Measurements from ENCODE around the gene MTUS2. TPM values are rescaled to one million over a fixed set of nuclear protein-coding genes. Genes with fewer than 3 reads are reported as not detected.

MTUS2 gene
- total RNA-seq, 1 experiment from 2014 or later, result 1.7 TPM

GRCh38 chr13:29489650-29490560 is 669.8 kb downstream of the MTUS2 start:
- no peaks in the 10 kb centered on the region for H3K9me3 Mint-ChIP-seq (ENCODE audit: unreplicated experiment)
- H3K27me3 Mint-ChIP-seq (ENCODE audit: insufficient read depth, unreplicated experiment), result peaks cover 7% of the 10 kb centered on the region
- no peak overlapping the region for H3K4me3 ChIP-seq (ENCODE audit: low read depth, low read length)
- H3K4me1 Mint-ChIP-seq (ENCODE audit: low read depth, unreplicated experiment), result no peaks in the 10 kb centered on the region
- H3K27ac Mint-ChIP-seq (ENCODE audit: unreplicated experiment), result no peak overlapping the region
- H3K36me3 Mint-ChIP-seq (ENCODE audit: insufficient read depth, unreplicated experiment), result no peaks in the 10 kb centered on the region
- no peak for DNase-seq
- no peaks in the 10 kb centered on the region for H3K9me3 ChIP-seq
- H3K4me3 Mint-ChIP-seq (ENCODE audit: unreplicated experiment), result no peak overlapping the region
- no peaks in the 10 kb centered on the region for H3K36me3 ChIP-seq (ENCODE audit: control insufficient read depth, insufficient read depth, low read length)
- ChIA-PET CTCF (interaction anchor here (0.6 kb wide), 1 partner anchor 49 kb away, joined by 4 read pairs; no protein-coding TSS in a partner anchor), POLR2A (no interaction called here)
- no peaks in the 10 kb centered on the region; the same call in 1 of the 2 replicates for H3K4me1 ChIP-seq
- H3K27me3 ChIP-seq (replicated peaks; ENCODE audit: control insufficient read depth, insufficient read depth, low read length), result no peaks in the 10 kb centered on the region
- no peak for TF ChIP-seq CTCF (IDR thresholded peaks at IDR 0.05; ENCODE audit: insufficient read depth in 1 of 2, low read depth in 1 of 2, low read length in 1 of 2, severe bottlenecking in 1 of 2, unreplicated experiment in 1 of 2)
- BruUV-seq (replicated peaks), result no TSS peak
- intact Hi-C loops (cut with micrococcal nuclease; ENCODE audit: unreplicated experiment), result no loop called here

GRCh38 chr13:29490561-29490885 is 670.4 kb downstream of the MTUS2 start:
- no peak overlapping the region for H3K4me3 ChIP-seq (ENCODE audit: low read depth, low read length)
- no peak for TF ChIP-seq CTCF (IDR thresholded peaks at IDR 0.05; ENCODE audit: insufficient read depth in 1 of 2, low read depth in 1 of 2, low read length in 1 of 2, severe bottlenecking in 1 of 2, unreplicated experiment in 1 of 2)
- no peaks in the 10 kb centered on the region for H3K36me3 ChIP-seq (ENCODE audit: control insufficient read depth, insufficient read depth, low read length)
- H3K9me3 Mint-ChIP-seq (ENCODE audit: unreplicated experiment), result no peaks in the 10 kb centered on the region
- intact Hi-C loops (cut with micrococcal nuclease; ENCODE audit: unreplicated experiment), result no loop called here
- CTCF ChIA-PET, result interaction anchor here (0.6 kb wide), 1 partner anchor 48 kb away, joined by 4 read pairs; no protein-coding TSS in a partner anchor
- H3K9me3 ChIP-seq, result no peaks in the 10 kb centered on the region
- H3K27me3 Mint-ChIP-seq (ENCODE audit: insufficient read depth, unreplicated experiment), result peaks cover 4% of the 10 kb centered on the region
- no TSS peak for BruUV-seq (replicated peaks)
- H3K36me3 Mint-ChIP-seq (ENCODE audit: insufficient read depth, unreplicated experiment), result no peaks in the 10 kb centered on the region
- H3K27me3 ChIP-seq (replicated peaks; ENCODE audit: control insufficient read depth, insufficient read depth, low read length), result no peaks in the 10 kb centered on the region
- DNase-seq, result no peak
- no peak overlapping the region for H3K27ac Mint-ChIP-seq (ENCODE audit: unreplicated experiment)
- POLR2A ChIA-PET, result no interaction called here
- no peaks in the 10 kb centered on the region for H3K4me1 Mint-ChIP-seq (ENCODE audit: low read depth, unreplicated experiment)
- no peaks in the 10 kb centered on the region; the same call in 1 of the 2 replicates for H3K4me1 ChIP-seq
- H3K4me3 Mint-ChIP-seq (ENCODE audit: unreplicated experiment), result no peak overlapping the region

- POLR2A ChIA-PET, result no interaction called here
- no peaks in the 10 kb centered on the region for H3K36me3 Mint-ChIP-seq (ENCODE audit: insufficient read depth, unreplicated experiment)
- H3K9me3 Mint-ChIP-seq (ENCODE audit: unreplicated experiment), result no peaks in the 10 kb centered on the region
- Histone ChIP-seq H3K36me3 (ENCODE audit: control insufficient read depth, insufficient read depth, low read length) (no peaks in the 10 kb centered on the region), H3K27me3 (replicated peaks; ENCODE audit: control insufficient read depth, insufficient read depth, low read length) (no peaks in the 10 kb centered on the region), H3K4me3 (ENCODE audit: low read depth, low read length) (no peak overlapping the region), H3K9me3 (no peaks in the 10 kb centered on the region), H3K4me1 (no peaks in the 10 kb centered on the region; the same call in 1 of the 2 replicates)
- no peaks in the 10 kb centered on the region for H3K4me1 Mint-ChIP-seq (ENCODE audit: low read depth, unreplicated experiment)
- intact Hi-C loops (cut with micrococcal nuclease; ENCODE audit: unreplicated experiment), result no loop called here
- no peak for TF ChIP-seq CTCF (IDR thresholded peaks at IDR 0.05; ENCODE audit: insufficient read depth in 1 of 2, low read depth in 1 of 2, low read length in 1 of 2, severe bottlenecking in 1 of 2, unreplicated experiment in 1 of 2)
- H3K27ac Mint-ChIP-seq (ENCODE audit: unreplicated experiment), result no peak overlapping the region
- peaks cover 6% of the 10 kb centered on the region for H3K27me3 Mint-ChIP-seq (ENCODE audit: insufficient read depth, unreplicated experiment)
- no peak for DNase-seq
- CTCF ChIA-PET, result no interaction called here
- BruUV-seq (replicated peaks), result no TSS peak
- H3K4me3 Mint-ChIP-seq (ENCODE audit: unreplicated experiment), result no peak overlapping the region
These were observed 671.1 kb downstream of the MTUS2 start for GRCh38 chr13:29491248-29491647.
